IgD-negative memory B cell (primary cell): ENCODE data around the gene HSP90AB1. TPM values are rescaled to one million over a fixed set of nuclear protein-coding genes. Genes with fewer than 3 reads are reported as not detected.

Experiments used
- H3K27ac Mint-ChIP-seq, 3 donors: one replicate each; pipeline ENCODE4 v1.8.0; 2020 to 2022; ENCODE audit warnings: mild to moderate bottlenecking in 3 of 3, mixed read lengths in 3 of 3, moderate library complexity in 1 of 3
- H3K27me3 Mint-ChIP-seq: one replicate; pipeline ENCODE4 v1.8.0; 2021; ENCODE audit warnings: mixed read lengths
- H3K36me3 Mint-ChIP-seq: one replicate; pipeline ENCODE4 v1.8.0; 2020; ENCODE audit warnings: mild to moderate bottlenecking, mixed read lengths
- H3K4me1 Mint-ChIP-seq, 3 donors: one replicate each; pipeline ENCODE4 v1.8.0; 2020 to 2022; ENCODE audit warnings: mixed read lengths in 3 of 3, mild to moderate bottlenecking in 1 of 3
- H3K4me3 Mint-ChIP-seq, 4 donors: one replicate each; pipeline ENCODE4 v1.8.0; 2020 to 2022; ENCODE audit warnings: mild to moderate bottlenecking in 4 of 4, mixed read lengths in 4 of 4, moderate library complexity in 3 of 4
- H3K9me3 Mint-ChIP-seq, 3 donors: one replicate each; pipeline ENCODE4 v1.8.0; 2020 to 2021; ENCODE audit warnings: mixed read lengths in 3 of 3, mild to moderate bottlenecking in 1 of 3
- polyA plus RNA-seq: library from polyadenylated mRNA; unstranded; fragments of 300-500 nt; fragmentation: Illumina TruSeq; gene quantifications from one replicate; pipeline ENCODE4 v1.2.3, GENCODE V29; 2021

The HSP90AB1 gene
- polyA plus RNA-seq, 1 donor from 2014 or later, result 435 TPM

GRCh38 chr6:44285552-44286284 is 38.8 kb downstream of the HSP90AB1 start:
- Mint-ChIP-seq H3K9me3 (peaks cover 0 to 2% (median 0%) of the 10 kb centered on the region in 3 donors), H3K36me3 (peaks cover 5% of the 10 kb centered on the region), H3K4me3 (no peak overlapping the region), H3K4me1 (no peaks in the 10 kb centered on the region), H3K27ac (no peak overlapping the region), H3K27me3 (peaks cover 23% of the 10 kb centered on the region)

- Mint-ChIP-seq H3K36me3 (peaks cover 5% of the 10 kb centered on the region), H3K4me3 (no peak overlapping the region), H3K4me1 (no peaks in the 10 kb centered on the region), H3K27ac (no peak overlapping the region), H3K9me3 (peaks cover 0 to 2% (median 0%) of the 10 kb centered on the region in 3 donors), H3K27me3 (peaks cover 25% of the 10 kb centered on the region)
Measured at GRCh38 chr6:44286285-44286565, 39.3 kb downstream of the HSP90AB1 start.

- Mint-ChIP-seq H3K4me1 (no peaks in the 10 kb centered on the region), H3K9me3 (peaks cover 0 to 2% (median 0%) of the 10 kb centered on the region in 3 donors), H3K36me3 (peaks cover 5% of the 10 kb centered on the region), H3K4me3 (no peak overlapping the region), H3K27ac (no peak overlapping the region), H3K27me3 (peaks cover 25% of the 10 kb centered on the region)
Measured at GRCh38 chr6:44286747-44287146, 39.8 kb downstream of the HSP90AB1 start.

GRCh38 chr6:44289726-44290260 is 42.9 kb downstream of the HSP90AB1 start:
- peaks cover 44% of the 10 kb centered on the region for H3K27me3 Mint-ChIP-seq
- no peak overlapping the region for H3K27ac Mint-ChIP-seq
- H3K36me3 Mint-ChIP-seq, result peaks cover 3% of the 10 kb centered on the region

GRCh38 chr6:44291841-44292240 is 44.9 kb downstream of the HSP90AB1 start:
- no peaks in the 10 kb centered on the region for H3K9me3 Mint-ChIP-seq
- no peak overlapping the region for H3K27ac Mint-ChIP-seq
- peaks cover 58% of the 10 kb centered on the region for H3K27me3 Mint-ChIP-seq
- no peaks in the 10 kb centered on the region for H3K4me1 Mint-ChIP-seq
- H3K4me3 Mint-ChIP-seq, result no peak overlapping the region
- peaks cover 3% of the 10 kb centered on the region for H3K36me3 Mint-ChIP-seq

More at GRCh38 chr6:44289726-44290260, 42.9 kb downstream of the HSP90AB1 start:
- Mint-ChIP-seq H3K4me3 (no peak overlapping the region), H3K4me1 (no peaks in the 10 kb centered on the region), H3K9me3 (peaks cover 0 to 2% (median 0%) of the 10 kb centered on the region in 3 donors)

- peaks cover under 1% of the 10 kb centered on the region for H3K36me3 Mint-ChIP-seq
- no peak overlapping the region for H3K4me3 Mint-ChIP-seq
- no peak overlapping the region for H3K27ac Mint-ChIP-seq
- peaks cover 0 to 2% (median 0%) of the 10 kb centered on the region in 3 donors for H3K4me1 Mint-ChIP-seq
- no peaks in the 10 kb centered on the region for H3K9me3 Mint-ChIP-seq
- peaks cover 58% of the 10 kb centered on the region for H3K27me3 Mint-ChIP-seq
Measured at GRCh38 chr6:44292661-44293365, 45.9 kb downstream of the HSP90AB1 start.

GRCh38 chr6:44294832-44295791 is 48.2 kb downstream of the HSP90AB1 start:
- Mint-ChIP-seq H3K4me3 (no peak overlapping the region), H3K4me1 (peaks cover 0 to 2% (median 0%) of the 10 kb centered on the region in 3 donors), H3K27me3 (peaks cover 50% of the 10 kb centered on the region), H3K36me3 (no peaks in the 10 kb centered on the region), H3K27ac (no peak overlapping the region), H3K9me3 (no peaks in the 10 kb centered on the region)

- Mint-ChIP-seq H3K27me3 (peaks cover 41% of the 10 kb centered on the region), H3K36me3 (peaks cover 3% of the 10 kb centered on the region)
Measured at GRCh38 chr6:44297063-44298038, 50.5 kb downstream of the HSP90AB1 start.

GRCh38 chr6:44298055-44298803 is 51.3 kb downstream of the HSP90AB1 start:
- Mint-ChIP-seq H3K9me3 (no peaks in the 10 kb centered on the region), H3K27me3 (peaks cover 35% of the 10 kb centered on the region), H3K27ac (peak overlapping the region in 1 of 3 donors; percentile 46), H3K4me3 (peak overlapping the region in 1 of 4 donors; percentile 74), H3K4me1 (peaks cover 0 to 2% (median 0%) of the 10 kb centered on the region in 3 donors), H3K36me3 (peaks cover 4% of the 10 kb centered on the region)

More at GRCh38 chr6:44297063-44298038, 50.5 kb downstream of the HSP90AB1 start:
- peak overlapping the region in 1 of 3 donors; percentile 46 for H3K27ac Mint-ChIP-seq
- H3K4me3 Mint-ChIP-seq, result peak overlapping the region in 2 of 4 donors; percentile 41 to 74
- peaks cover 0 to 2% (median 0%) of the 10 kb centered on the region in 3 donors for H3K4me1 Mint-ChIP-seq
- no peaks in the 10 kb centered on the region for H3K9me3 Mint-ChIP-seq

- peak overlapping the region in 2 of 4 donors; percentile 30 to 76 for H3K4me3 Mint-ChIP-seq
- no peaks in the 10 kb centered on the region for H3K9me3 Mint-ChIP-seq
- peaks cover 30% of the 10 kb centered on the region for H3K27me3 Mint-ChIP-seq
- H3K36me3 Mint-ChIP-seq, result peaks cover 7% of the 10 kb centered on the region
- no peak overlapping the region for H3K27ac Mint-ChIP-seq
- H3K4me1 Mint-ChIP-seq, result peaks cover 0 to 2% (median 0%) of the 10 kb centered on the region in 3 donors
Measured at GRCh38 chr6:44298864-44299263, 52.0 kb downstream of the HSP90AB1 start.

GRCh38 chr6:44300292-44300823 is 53.5 kb downstream of the HSP90AB1 start:
- Mint-ChIP-seq H3K27me3 (peaks cover 17% of the 10 kb centered on the region), H3K4me1 (peaks cover 0 to 2% (median 0%) of the 10 kb centered on the region in 3 donors), H3K4me3 (no peak overlapping the region), H3K36me3 (peaks cover 9% of the 10 kb centered on the region), H3K9me3 (no peaks in the 10 kb centered on the region), H3K27ac (no peak overlapping the region)

- Mint-ChIP-seq H3K4me3 (no peak overlapping the region), H3K36me3 (peaks cover 9% of the 10 kb centered on the region), H3K9me3 (no peaks in the 10 kb centered on the region), H3K27ac (no peak overlapping the region), H3K27me3 (peaks cover 16% of the 10 kb centered on the region), H3K4me1 (peaks cover 0 to 2% (median 0%) of the 10 kb centered on the region in 3 donors)
Measured at GRCh38 chr6:44301106-44301505, 54.2 kb downstream of the HSP90AB1 start.
